T47D (cell line): Measurements from ENCODE around the gene PTK6.
"Not testable (repeated sequence)": the region's sequence is repeated elsewhere in the genome, so short reads cannot be mapped to it uniquely, and the experiment has no call there.

ENCODE experiments used
- DNase-seq, 2 experiments: peaks; one replicate each; pipeline versions ENCODE4 v3.0.0 to v3.0.0-alpha.2; 2011 to 2012; ENCODE audit warnings: low read depth in 1 of 2, low spot score in 1 of 2
- JUND ChIP-seq: IDR thresholded peaks from 2 replicates; pipeline ENCODE4 v1.6.1; 2012; ENCODE audit warnings: low read depth
- in situ Hi-C: cut with HindIII; loops from 2 replicates; pipeline ENCODE4 v1.10.0; 2016; ENCODE audit warnings: low sequenced_read_pairs, low pct_unique_long_range_greater_than_20kb

PTK6 gene

GRCh38 chr20:63566395-63567135 is 29.4 kb upstream of the PTK6 start:
- DNase-seq: no peak
- no peak for TF ChIP-seq JUND
- in situ Hi-C loops: no loop called here

- in situ Hi-C loops: no loop called here
- no peak for DNase-seq
Observed at GRCh38 chr20:63565699-63566335, 28.6 kb upstream of the PTK6 start.

GRCh38 chr20:63565021-63565698 is 28.0 kb upstream of the PTK6 start:
- in situ Hi-C loops: no loop called here
- no peak for DNase-seq
- TF ChIP-seq JUND: no peak

More at GRCh38 chr20:63565699-63566335, 28.6 kb upstream of the PTK6 start:
- TF ChIP-seq JUND: no peak

GRCh38 chr20:63564036-63564810 is 27.0 kb upstream of the PTK6 start:
- no peak for DNase-seq
- no peak for TF ChIP-seq JUND
- in situ Hi-C loops: no loop called here

GRCh38 chr20:63563225-63563935 is 26.2 kb upstream of the PTK6 start:
- DNase-seq: no peak
- in situ Hi-C loops: no loop called here
- TF ChIP-seq JUND: no peak

GRCh38 chr20:63562461-63563224 is 25.5 kb upstream of the PTK6 start:
- in situ Hi-C loops: no loop called here
- no peak for DNase-seq
- no peak for TF ChIP-seq JUND

GRCh38 chr20:63561624-63562396 is 24.6 kb upstream of the PTK6 start:
- TF ChIP-seq JUND: no peak
- no peak for DNase-seq
- in situ Hi-C loops: no loop called here

GRCh38 chr20:63560856-63561609 is 23.9 kb upstream of the PTK6 start:
- in situ Hi-C loops: no loop called here
- no peak for TF ChIP-seq JUND
- no peak for DNase-seq

GRCh38 chr20:63560333-63560805 is 23.2 kb upstream of the PTK6 start:
- in situ Hi-C loops: no loop called here
- no peak for DNase-seq
- TF ChIP-seq JUND: no peak

GRCh38 chr20:63559485-63560332 is 22.5 kb upstream of the PTK6 start:
- in situ Hi-C loops, DNase-seq: not testable (repeated sequence)
